ENCODE results near the gene GDI2. TPM values are rescaled to one million over a fixed set of nuclear protein-coding genes. Genes with fewer than 3 reads are reported as not detected.

Gene GDI2
- total RNA-seq, 4 donors from 2014 or later = 215 to 263 (median 248) TPM

DNA sequence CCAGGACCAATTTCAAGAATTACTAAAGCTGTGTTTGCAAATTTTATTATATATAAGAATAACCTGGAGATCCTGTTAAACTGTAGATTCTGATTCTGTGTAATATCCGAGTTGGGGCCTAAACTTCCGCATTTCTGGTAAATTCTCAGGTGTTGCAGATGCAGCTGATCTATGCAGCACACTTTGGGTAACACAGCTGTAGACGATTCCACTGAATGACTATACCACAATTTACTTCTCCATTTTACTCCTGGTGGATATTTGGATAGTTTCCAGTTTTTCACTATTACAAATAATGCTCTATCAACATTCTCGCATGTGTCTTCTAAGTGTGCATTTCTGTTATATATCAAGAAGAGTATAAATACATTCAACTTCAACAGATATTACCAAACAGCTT lies 7.5 kb downstream of the GDI2 start:
- no peak for ATAC-seq (ENCODE audit: low FRiP score)
- no peak for DNase-seq (ENCODE audit: low spot score)
- TF ChIP-seq, protein P1, sequence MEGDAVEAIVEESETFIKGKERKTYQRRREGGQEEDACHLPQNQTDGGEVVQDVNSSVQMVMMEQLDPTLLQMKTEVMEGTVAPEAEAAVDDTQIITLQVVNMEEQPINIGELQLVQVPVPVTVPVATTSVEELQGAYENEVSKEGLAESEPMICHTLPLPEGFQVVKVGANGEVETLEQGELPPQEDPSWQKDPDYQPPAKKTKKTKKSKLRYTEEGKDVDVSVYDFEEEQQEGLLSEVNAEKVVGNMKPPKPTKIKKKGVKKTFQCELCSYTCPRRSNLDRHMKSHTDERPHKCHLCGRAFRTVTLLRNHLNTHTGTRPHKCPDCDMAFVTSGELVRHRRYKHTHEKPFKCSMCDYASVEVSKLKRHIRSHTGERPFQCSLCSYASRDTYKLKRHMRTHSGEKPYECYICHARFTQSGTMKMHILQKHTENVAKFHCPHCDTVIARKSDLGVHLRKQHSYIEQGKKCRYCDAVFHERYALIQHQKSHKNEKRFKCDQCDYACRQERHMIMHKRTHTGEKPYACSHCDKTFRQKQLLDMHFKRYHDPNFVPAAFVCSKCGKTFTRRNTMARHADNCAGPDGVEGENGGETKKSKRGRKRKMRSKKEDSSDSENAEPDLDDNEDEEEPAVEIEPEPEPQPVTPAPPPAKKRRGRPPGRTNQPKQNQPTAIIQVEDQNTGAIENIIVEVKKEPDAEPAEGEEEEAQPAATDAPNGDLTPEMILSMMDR (IDR thresholded peaks at IDR 0.05) = no peak

DNA sequence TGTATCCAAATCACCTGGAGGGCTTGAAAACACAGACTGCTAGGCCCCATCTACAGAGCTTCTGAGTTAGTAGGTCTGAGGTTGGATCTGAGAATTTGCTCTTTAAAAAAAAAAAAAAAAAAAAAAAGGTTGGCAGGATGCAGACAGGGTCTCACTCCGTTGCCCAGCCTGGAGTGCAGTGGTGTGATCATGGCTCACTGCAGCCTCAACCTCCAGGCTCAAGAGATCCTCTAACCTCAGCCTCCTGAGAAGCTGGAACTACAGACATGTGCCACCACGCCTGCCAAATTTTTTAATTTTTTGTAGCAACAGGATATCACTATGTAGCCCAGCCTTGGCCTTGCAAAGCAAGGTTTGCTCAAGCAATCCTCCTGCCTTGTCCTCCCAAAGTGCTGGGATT lies 8.0 kb downstream of the GDI2 start:
- DNase-seq (ENCODE audit: low spot score) = no peak
- no peak for ATAC-seq (ENCODE audit: low FRiP score)
- TF ChIP-seq, protein P1 (IDR thresholded peaks at IDR 0.05) = no peak

DNA sequence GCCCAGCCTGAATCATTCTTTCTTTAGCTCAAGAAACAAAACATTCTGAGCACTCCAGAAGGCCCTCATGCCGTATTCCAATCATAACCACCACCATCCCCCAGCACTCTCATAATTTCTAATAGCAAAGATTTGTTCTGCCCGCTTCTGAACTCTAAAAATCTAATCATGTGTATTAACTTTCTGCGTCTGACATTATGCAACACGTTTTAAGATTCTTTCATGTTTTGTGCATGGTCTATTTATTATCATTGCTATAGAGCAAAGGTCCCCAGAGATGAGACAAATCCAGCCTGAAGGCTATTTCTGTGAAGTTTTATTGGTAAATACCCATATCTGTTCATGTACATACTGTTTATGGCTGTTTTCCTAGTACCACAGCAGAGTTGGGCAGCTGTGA lies 8.8 kb downstream of the GDI2 start:
- DNase-seq (ENCODE audit: low spot score) (no peak), ATAC-seq (ENCODE audit: low FRiP score) (no peak)
- TF ChIP-seq, protein P1 (IDR thresholded peaks at IDR 0.05) = no peak

DNA sequence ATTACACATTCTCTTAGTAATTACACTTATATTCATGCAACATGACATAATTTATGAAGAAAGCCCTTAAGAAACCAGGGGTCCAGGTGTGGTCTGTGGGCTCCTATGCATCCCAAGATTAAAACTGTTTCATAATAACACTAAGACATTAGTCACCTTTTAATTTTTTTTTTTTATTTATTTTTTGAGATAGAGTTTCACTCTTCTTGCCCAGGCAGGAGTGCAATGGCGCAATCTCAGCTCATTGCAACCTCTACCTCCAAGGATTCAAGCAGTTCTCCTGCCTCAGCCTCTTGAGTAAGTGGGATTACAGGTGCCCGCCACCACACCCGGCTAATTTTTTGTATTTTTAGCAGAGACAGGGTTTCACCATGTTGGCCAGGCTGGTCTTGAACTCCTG lies 12.5 kb downstream of the GDI2 start:
- TF ChIP-seq, protein P1 (IDR thresholded peaks at IDR 0.05) = no peak
- ATAC-seq (ENCODE audit: low FRiP score) = no peak
- DNase-seq (ENCODE audit: low spot score) = no peak

DNA sequence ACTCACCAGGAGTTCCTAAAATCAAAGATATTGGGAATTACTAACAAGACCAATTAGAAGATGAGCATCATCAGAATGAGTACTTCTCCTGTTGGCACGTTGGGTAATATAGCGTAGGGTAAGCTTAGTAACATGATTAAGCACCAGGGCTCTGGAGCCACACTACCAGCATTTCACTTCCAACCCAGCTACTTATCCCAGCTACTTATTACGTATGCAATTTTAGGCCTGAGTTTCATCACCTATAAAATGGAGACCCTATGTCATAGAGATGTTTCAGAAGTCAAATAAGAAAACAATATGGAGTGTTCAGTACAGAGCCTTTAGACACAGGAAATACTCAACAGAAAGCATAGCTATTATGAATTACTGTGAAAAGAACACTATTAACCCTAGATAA lies 19.0 kb downstream of the GDI2 start:
- TF ChIP-seq, protein P1 (IDR thresholded peaks at IDR 0.05) = no peak
- ATAC-seq (ENCODE audit: low FRiP score) (no peak), DNase-seq (ENCODE audit: low spot score) (no peak)

DNA sequence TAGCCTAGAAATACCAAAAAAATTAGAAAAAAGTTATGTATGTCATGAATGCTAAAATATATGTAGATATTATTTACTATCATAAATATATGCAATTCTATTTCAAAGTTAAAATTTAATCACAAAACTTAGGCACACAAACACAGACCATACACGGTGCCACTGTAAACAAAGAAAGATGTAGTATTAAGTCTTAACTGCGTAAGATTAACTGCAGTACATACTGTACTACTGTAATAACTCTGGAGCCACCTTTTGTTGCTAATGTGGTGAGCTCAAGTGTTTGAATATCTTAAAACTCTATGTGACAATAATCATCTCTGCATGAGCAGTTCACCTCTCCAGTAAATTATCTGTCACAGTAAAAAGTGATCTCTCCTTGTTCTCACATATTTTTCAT lies 23.6 kb downstream of the GDI2 start:
- ATAC-seq (ENCODE audit: low FRiP score) (no peak), DNase-seq (ENCODE audit: low spot score) (no peak)
- TF ChIP-seq, protein P1 (IDR thresholded peaks at IDR 0.05) = no peak

DNA sequence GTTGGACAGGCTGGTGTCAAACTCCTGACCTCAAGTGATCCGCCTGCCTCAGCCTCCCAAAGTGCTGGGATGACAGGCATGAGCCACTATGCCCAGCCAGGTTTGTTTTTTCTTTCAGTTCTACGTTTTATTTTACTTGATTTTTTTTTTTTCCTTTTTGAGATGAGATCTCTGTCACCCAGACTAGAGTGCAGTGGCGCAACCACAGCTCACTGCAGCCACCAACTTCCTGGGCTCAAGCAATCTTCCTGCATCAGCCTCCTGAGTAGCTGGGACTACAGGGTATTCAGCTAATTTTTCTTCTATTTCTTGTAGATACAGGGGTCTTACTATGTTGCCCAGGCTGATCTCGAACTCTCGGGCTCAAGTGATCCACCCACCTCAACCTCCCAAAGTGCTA lies 24.3 kb downstream of the GDI2 start:
- TF ChIP-seq, protein P1 (IDR thresholded peaks at IDR 0.05) = no peak

More for the DNA sequence above, 24.3 kb downstream of the GDI2 start:
- no peak for DNase-seq (ENCODE audit: low spot score)
- no peak for ATAC-seq (ENCODE audit: low FRiP score)
